Measurements from ENCODE around the gene NCAM1. TPM values are rescaled to one million over a fixed set of nuclear protein-coding genes. Genes with fewer than 3 reads are reported as not detected.

The NCAM1 gene
- total RNA-seq, 1 experiment from 2014 or later, result 0.22 TPM

- DNase-seq (ENCODE audit: low read depth, low spot score) (no peak), ATAC-seq (no peak)
- ChIA-PET RAD21 (ENCODE audit: low non-redundant PET in 1 of 2, low total read pairs in 2 of 2, uncharacterized antibody in 2 of 2, unreplicated experiment in 2 of 2) (no interaction called here), POLR2A (no interaction called here), CTCF (no interaction called here)
- H3K4me3 ChIP-seq (replicated peaks in 1 of 2; ENCODE audit: low read depth in 1 of 2, low read length in 2 of 2), result no peak overlapping the region
- H3K9me3 ChIP-seq (ENCODE audit: control insufficient read depth in 1 of 2, insufficient read depth in 1 of 2, low read depth in 1 of 2, low read length in 2 of 2), result no peaks in the 10 kb centered on the region
- TF ChIP-seq EZH2phosphoT487 (IDR thresholded peaks at IDR 0.05; ENCODE audit: borderline replicate concordance), result no peak
- no peak for TF ChIP-seq ZBTB33 (IDR thresholded peaks at IDR 0.05; ENCODE audit: extremely low read depth, insufficient replicate concordance, low read length)
- no peaks in the 10 kb centered on the region for H3K9me2 ChIP-seq (ENCODE audit: insufficient read depth)
- BruUV-seq (replicated peaks), result no TSS peak
- intact Hi-C loops (cut with micrococcal nuclease), result no loop called here
- no peaks in the 10 kb centered on the region for H3K36me3 ChIP-seq (ENCODE audit: control insufficient read depth in 1 of 2, insufficient read depth in 2 of 2, low read length in 2 of 2)
- H3K4me1 ChIP-seq (ENCODE audit: control insufficient read depth in 1 of 2, insufficient read depth in 2 of 2, low read length in 2 of 2), result no peaks in the 10 kb centered on the region
- no peaks in the 10 kb centered on the region for H4K20me1 ChIP-seq (ENCODE audit: insufficient read depth)
- peaks cover 32% of the 10 kb centered on the region for H3K27me3 ChIP-seq (ENCODE audit: insufficient read depth, low read length)
- H3K4me2 ChIP-seq (ENCODE audit: low read length), result no peak overlapping the region
- no peak overlapping the region for H3K9ac ChIP-seq (ENCODE audit: low read length)
- no peaks in the 10 kb centered on the region for H3K79me2 ChIP-seq (ENCODE audit: insufficient read depth, low read length)
- no peak overlapping the region for H2AFZ ChIP-seq (ENCODE audit: low read depth, low read length, poor library complexity, severe bottlenecking)
- H3K27ac ChIP-seq (ENCODE audit: low read depth, low read length), result no peak overlapping the region
Observed at GRCh38 chr11:113014262-113015097, 53.3 kb downstream of the NCAM1 start.

GRCh38 chr11:113015098-113015455 is 53.9 kb downstream of the NCAM1 start:
- no peak overlapping the region for H2AFZ ChIP-seq (ENCODE audit: low read depth, low read length, poor library complexity, severe bottlenecking)
- no peak overlapping the region for H3K27ac ChIP-seq (ENCODE audit: low read depth, low read length)
- no TSS peak for BruUV-seq (replicated peaks)
- H3K79me2 ChIP-seq (ENCODE audit: insufficient read depth, low read length), result no peaks in the 10 kb centered on the region
- CTCF ChIA-PET, result no interaction called here
- H3K4me3 ChIP-seq (replicated peaks in 1 of 2; ENCODE audit: low read depth in 1 of 2, low read length in 2 of 2), result no peak overlapping the region
- H3K4me1 ChIP-seq (ENCODE audit: control insufficient read depth in 1 of 2, insufficient read depth in 2 of 2, low read length in 2 of 2), result no peaks in the 10 kb centered on the region
- intact Hi-C loops (cut with micrococcal nuclease), result no loop called here
- no peaks in the 10 kb centered on the region for H3K9me2 ChIP-seq (ENCODE audit: insufficient read depth)
- ATAC-seq (no peak), DNase-seq (ENCODE audit: low read depth, low spot score) (no peak)
- H3K36me3 ChIP-seq (ENCODE audit: control insufficient read depth in 1 of 2, insufficient read depth in 2 of 2, low read length in 2 of 2), result no peaks in the 10 kb centered on the region
- TF ChIP-seq EGR1 (IDR thresholded peaks at IDR 0.05; ENCODE audit: low read depth) (no peak), ZNF274 (IDR thresholded peaks at IDR 0.05; ENCODE audit: low read depth, low read length) (no peak), SP1 (IDR thresholded peaks at IDR 0.05; ENCODE audit: low read depth) (no peak), MAX (IDR thresholded peaks at IDR 0.05) (no peak), YY1 (IDR thresholded peaks at IDR 0.05; ENCODE audit: extremely low read depth, insufficient replicate concordance, low read depth, low read length) (no peak), EZH2 (IDR thresholded peaks at IDR 0.05) (no peak), SIN3A (IDR thresholded peaks at IDR 0.05; ENCODE audit: low read depth) (no peak), ZFX (IDR thresholded peaks at IDR 0.05) (no peak), POLR2AphosphoS5 (IDR thresholded peaks at IDR 0.05; ENCODE audit: low read depth, low read length) (no peak), CBX3 (IDR thresholded peaks at IDR 0.05; ENCODE audit: low read depth) (no peak), SRF (IDR thresholded peaks at IDR 0.05; ENCODE audit: low read depth) (no peak), ATF3 (IDR thresholded peaks at IDR 0.05) (no peak), CEBPB (IDR thresholded peaks at IDR 0.05; ENCODE audit: low read depth) (no peak), EZH2phosphoT487 (IDR thresholded peaks at IDR 0.05; ENCODE audit: borderline replicate concordance) (no peak)
- no peaks in the 10 kb centered on the region for H3K9me3 ChIP-seq (ENCODE audit: control insufficient read depth in 1 of 2, insufficient read depth in 1 of 2, low read depth in 1 of 2, low read length in 2 of 2)
- H4K20me1 ChIP-seq (ENCODE audit: insufficient read depth), result no peaks in the 10 kb centered on the region
- no peak overlapping the region for H3K4me2 ChIP-seq (ENCODE audit: low read length)
- H3K27me3 ChIP-seq (ENCODE audit: insufficient read depth, low read length), result peaks cover 32% of the 10 kb centered on the region
- RAD21 ChIA-PET (ENCODE audit: low non-redundant PET in 1 of 2, low total read pairs in 2 of 2, uncharacterized antibody in 2 of 2, unreplicated experiment in 2 of 2), result no interaction called here
- H3K9ac ChIP-seq (ENCODE audit: low read length), result no peak overlapping the region
- POLR2A ChIA-PET, result no interaction called here
